WTC11 (cell line): ENCODE data around the gene ARAP2. TPM values are rescaled to one million over a fixed set of nuclear protein-coding genes. Genes with fewer than 3 reads are reported as not detected.

Experiments
- ATAC-seq: fragments of 200-7000 bp; cut with Tn5 transposase; 2 replicates; pipeline ENCODE4 v1.10.0; 2021; ENCODE audit warnings: mild to moderate bottlenecking, moderate library complexity
- CTCF ChIA-PET: fragments of 300-600 bp; sonication (Branson Sonifier 250); formaldehyde crosslinking; loops from one replicate; lab custom pipeline; 2021; ENCODE audit warnings: antibody characterized with exemption; lab: Charles Lee
- POLR2A ChIA-PET: fragments of 350-600 bp; sonication (Branson Sonifier 250); formaldehyde crosslinking; loops from one replicate; lab custom pipeline; 2021; ENCODE audit warnings: antibody characterized with exemption; lab: Charles Lee
- DNase-seq: peaks from one replicate; pipeline ENCODE4 v3.0.0; 2021; ENCODE audit warnings: low spot score
- H3K27ac Mint-ChIP-seq: 2 replicates; pipeline ENCODE4 v1.8.0; 2021; ENCODE audit warnings: mixed read lengths
- H3K27me3 Mint-ChIP-seq: 2 replicates; pipeline ENCODE4 v1.8.0; 2021; ENCODE audit warnings: low read depth, mild to moderate bottlenecking, moderate library complexity, mixed read lengths
- H3K36me3 Mint-ChIP-seq: 2 replicates; pipeline ENCODE4 v1.8.0; 2021; ENCODE audit warnings: mixed read lengths
- H3K4me1 Mint-ChIP-seq: 2 replicates; pipeline ENCODE4 v1.8.0; 2022; ENCODE audit warnings: mixed read lengths
- H3K4me3 Mint-ChIP-seq: 2 replicates; pipeline ENCODE4 v1.8.0; 2021; ENCODE audit warnings: mild to moderate bottlenecking, moderate library complexity, mixed read lengths
- H3K9me3 Mint-ChIP-seq: 2 replicates; pipeline ENCODE4 v1.8.0; 2021; ENCODE audit warnings: mixed read lengths
- ATF1 ChIP-seq: sonication (generic); formaldehyde crosslinking; IDR thresholded peaks from 2 replicates; pipeline ENCODE4 v1.8.1; 2023; ENCODE audit warnings: mild to moderate bottlenecking, moderate library complexity, missing genetic modification reagents
- CREB1 ChIP-seq: sonication (generic); formaldehyde crosslinking; IDR thresholded peaks from 2 replicates; pipeline ENCODE4 v1.8.0; 2023; ENCODE audit warnings: mild to moderate bottlenecking, missing genetic modification reagents
- CREM ChIP-seq: sonication (generic); formaldehyde crosslinking; IDR thresholded peaks from 2 replicates; pipeline ENCODE4 v1.8.1; 2022; ENCODE audit warnings: mild to moderate bottlenecking, missing genetic modification reagents, moderate library complexity
- CTCF ChIP-seq: fragments of 200-600 bp; IDR thresholded peaks from 2 replicates; pipeline ENCODE4 v1.8.0; 2022; ENCODE audit warnings: antibody characterized with exemption
- EMX1 ChIP-seq: fragments of 250-450 bp; sonication (Bioruptor Pico); IDR thresholded peaks from 2 replicates; pipeline ENCODE4 v1.8.0; 2021; ENCODE audit warnings: mild to moderate bottlenecking
- NFE2L1 ChIP-seq: sonication (generic); formaldehyde crosslinking; IDR thresholded peaks from 2 replicates; pipeline ENCODE4 v1.8.1; 2023; ENCODE audit warnings: missing genetic modification reagents
- NFYB ChIP-seq: sonication (generic); formaldehyde crosslinking; conservative IDR thresholded peaks from 2 replicates; pipeline ENCODE4 v1.8.0; 2022; ENCODE audit warnings: low read depth, missing genetic modification reagents
- PREB ChIP-seq: sonication (generic); formaldehyde crosslinking; IDR thresholded peaks from 2 replicates; pipeline ENCODE4 v1.8.1; 2022; ENCODE audit warnings: mild to moderate bottlenecking, missing genetic modification reagents, moderate library complexity, borderline replicate concordance
- TP53 ChIP-seq: sonication (generic); formaldehyde crosslinking; IDR thresholded peaks from 2 replicates; pipeline ENCODE4 v1.8.1; 2023; ENCODE audit warnings: mild to moderate bottlenecking, missing genetic modification reagents
- USF2 ChIP-seq: sonication (generic); formaldehyde crosslinking; IDR thresholded peaks from 2 replicates; pipeline ENCODE4 v1.8.1; 2023; ENCODE audit warnings: mild to moderate bottlenecking, missing genetic modification reagents, moderate library complexity
- ZNF138 ChIP-seq: sonication (generic); formaldehyde crosslinking; conservative IDR thresholded peaks from 2 replicates; pipeline ENCODE4 v1.8.1; 2022; ENCODE audit warnings: mild to moderate bottlenecking, moderate library complexity, missing genetic modification reagents
- ZNF671 ChIP-seq: fragments of 250-450 bp; sonication (Bioruptor Pico); IDR thresholded peaks from 2 replicates; pipeline ENCODE4 v1.8.0; 2021; ENCODE audit warnings: mild to moderate bottlenecking
- total RNA-seq: library from RNA; stranded (reverse); gene quantifications from 3 replicates; pipeline ENCODE4 v1.2.3, GENCODE V29; 2021
- TF ChIP-seq, protein P1 (sequence below): sonication (generic); formaldehyde crosslinking; IDR thresholded peaks from 2 replicates; pipeline ENCODE4 v1.8.0; 2022; ENCODE audit warnings: missing genetic modification reagents
- TF ChIP-seq, protein P2 (sequence below): fragments of 250-450 bp; sonication (Bioruptor Pico); IDR thresholded peaks from 2 replicates; pipeline ENCODE4 v1.8.0; 2021; ENCODE audit warnings: mild to moderate bottlenecking
- TF ChIP-seq, protein P3 (sequence below): fragments of 250-450 bp; sonication (Bioruptor Pico); IDR thresholded peaks from 2 replicates; pipeline ENCODE4 v1.9.0; 2021; ENCODE audit warnings: moderate library complexity, mild to moderate bottlenecking, inconsistent platforms, borderline replicate concordance

The ARAP2 gene
- total RNA-seq, 1 experiment from 2014 or later, result 1.0 TPM

DNA sequence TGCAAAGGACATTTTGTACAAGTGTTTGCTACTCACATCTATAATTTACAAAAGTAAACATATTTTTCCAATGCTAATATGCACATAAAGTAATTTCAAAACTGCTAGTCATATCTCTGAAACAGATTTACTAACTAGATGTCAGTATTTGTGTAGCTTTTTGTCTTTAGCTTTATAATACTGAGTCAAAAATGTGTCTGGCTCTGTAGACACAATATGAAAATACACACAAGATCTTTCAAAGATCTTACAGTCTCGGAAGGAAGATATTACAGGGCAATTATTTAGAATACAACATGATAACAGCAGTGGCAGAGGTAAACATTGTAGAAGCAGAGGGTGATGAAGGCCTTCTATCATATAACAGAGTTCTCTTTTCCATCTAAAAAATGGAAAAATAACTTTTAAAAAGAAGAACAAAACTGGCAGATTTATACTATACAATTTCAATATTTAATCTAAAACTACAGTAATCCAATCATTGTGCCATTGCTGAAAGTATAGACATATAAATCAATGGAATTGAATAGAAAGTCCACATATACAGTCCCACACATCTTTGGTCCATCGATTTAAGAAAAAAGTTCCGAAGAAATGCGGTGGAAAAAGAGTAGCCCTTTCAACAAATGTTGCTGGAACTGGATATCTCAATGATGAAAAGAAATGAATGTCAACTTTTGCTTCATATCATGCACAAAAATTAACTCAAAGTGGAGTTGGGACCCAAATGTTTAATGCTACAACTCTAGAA, 29.4 kb downstream of the ARAP2 start:
- Mint-ChIP-seq H3K27ac (no peak overlapping the region), H3K9me3 (no peaks in the 10 kb centered on the region), H3K27me3 (no peaks in the 10 kb centered on the region), H3K4me1 (no peaks in the 10 kb centered on the region), H3K4me3 (no peak overlapping the region), H3K36me3 (no peaks in the 10 kb centered on the region)
- TF ChIP-seq TP53 (CRISPR knock-in tag), result no peak
- TF ChIP-seq, protein P1, sequence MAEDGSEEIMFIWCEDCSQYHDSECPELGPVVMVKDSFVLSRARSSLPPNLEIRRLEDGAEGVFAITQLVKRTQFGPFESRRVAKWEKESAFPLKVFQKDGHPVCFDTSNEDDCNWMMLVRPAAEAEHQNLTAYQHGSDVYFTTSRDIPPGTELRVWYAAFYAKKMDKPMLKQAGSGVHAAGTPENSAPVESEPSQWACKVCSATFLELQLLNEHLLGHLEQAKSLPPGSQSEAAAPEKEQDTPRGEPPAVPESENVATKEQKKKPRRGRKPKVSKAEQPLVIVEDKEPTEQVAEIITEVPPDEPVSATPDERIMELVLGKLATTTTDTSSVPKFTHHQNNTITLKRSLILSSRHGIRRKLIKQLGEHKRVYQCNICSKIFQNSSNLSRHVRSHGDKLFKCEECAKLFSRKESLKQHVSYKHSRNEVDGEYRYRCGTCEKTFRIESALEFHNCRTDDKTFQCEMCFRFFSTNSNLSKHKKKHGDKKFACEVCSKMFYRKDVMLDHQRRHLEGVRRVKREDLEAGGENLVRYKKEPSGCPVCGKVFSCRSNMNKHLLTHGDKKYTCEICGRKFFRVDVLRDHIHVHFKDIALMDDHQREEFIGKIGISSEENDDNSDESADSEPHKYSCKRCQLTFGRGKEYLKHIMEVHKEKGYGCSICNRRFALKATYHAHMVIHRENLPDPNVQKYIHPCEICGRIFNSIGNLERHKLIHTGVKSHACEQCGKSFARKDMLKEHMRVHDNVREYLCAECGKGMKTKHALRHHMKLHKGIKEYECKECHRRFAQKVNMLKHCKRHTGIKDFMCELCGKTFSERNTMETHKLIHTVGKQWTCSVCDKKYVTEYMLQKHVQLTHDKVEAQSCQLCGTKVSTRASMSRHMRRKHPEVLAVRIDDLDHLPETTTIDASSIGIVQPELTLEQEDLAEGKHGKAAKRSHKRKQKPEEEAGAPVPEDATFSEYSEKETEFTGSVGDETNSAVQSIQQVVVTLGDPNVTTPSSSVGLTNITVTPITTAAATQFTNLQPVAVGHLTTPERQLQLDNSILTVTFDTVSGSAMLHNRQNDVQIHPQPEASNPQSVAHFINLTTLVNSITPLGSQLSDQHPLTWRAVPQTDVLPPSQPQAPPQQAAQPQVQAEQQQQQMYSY (CRISPR knock-in tag), result no peak
- DNase-seq (no peak), ATAC-seq (no peak)
- CTCF ChIA-PET, result interaction anchor here (0.6 kb wide), 1 partner anchor 185 kb away, joined by 3 read pairs; no protein-coding TSS in a partner anchor
- POLR2A ChIA-PET, result no interaction called here

DNA sequence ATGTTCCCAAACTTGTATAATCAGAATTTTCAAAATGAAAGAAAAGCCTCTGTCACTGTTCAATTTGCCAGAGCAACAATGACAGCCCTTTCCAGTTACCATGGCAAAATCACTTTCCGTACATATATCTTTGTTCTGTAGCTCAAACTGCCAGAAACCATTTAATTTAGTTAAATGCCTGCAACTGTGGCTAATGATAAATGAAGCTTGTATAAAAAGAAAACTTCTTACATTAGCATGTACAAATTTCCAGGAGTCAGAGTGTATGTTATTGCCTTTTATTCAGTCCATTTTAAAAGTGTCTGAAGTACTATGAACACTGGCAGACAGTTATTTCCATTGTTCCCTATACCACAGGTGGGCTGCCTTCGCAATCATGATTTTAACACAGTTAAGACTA, 30.3 kb downstream of the ARAP2 start:
- no peaks in the 10 kb centered on the region for H3K36me3 Mint-ChIP-seq
- H3K4me1 Mint-ChIP-seq, result peaks cover 2% of the 10 kb centered on the region
- H3K4me3 Mint-ChIP-seq, result no peak overlapping the region
- no peaks in the 10 kb centered on the region for H3K27me3 Mint-ChIP-seq
- CTCF ChIA-PET, result interaction anchor here (0.6 kb wide), 1 partner anchor 184 kb away, joined by 3 read pairs; no protein-coding TSS in a partner anchor
- no peaks in the 10 kb centered on the region for H3K9me3 Mint-ChIP-seq
- TF ChIP-seq, protein P2, sequence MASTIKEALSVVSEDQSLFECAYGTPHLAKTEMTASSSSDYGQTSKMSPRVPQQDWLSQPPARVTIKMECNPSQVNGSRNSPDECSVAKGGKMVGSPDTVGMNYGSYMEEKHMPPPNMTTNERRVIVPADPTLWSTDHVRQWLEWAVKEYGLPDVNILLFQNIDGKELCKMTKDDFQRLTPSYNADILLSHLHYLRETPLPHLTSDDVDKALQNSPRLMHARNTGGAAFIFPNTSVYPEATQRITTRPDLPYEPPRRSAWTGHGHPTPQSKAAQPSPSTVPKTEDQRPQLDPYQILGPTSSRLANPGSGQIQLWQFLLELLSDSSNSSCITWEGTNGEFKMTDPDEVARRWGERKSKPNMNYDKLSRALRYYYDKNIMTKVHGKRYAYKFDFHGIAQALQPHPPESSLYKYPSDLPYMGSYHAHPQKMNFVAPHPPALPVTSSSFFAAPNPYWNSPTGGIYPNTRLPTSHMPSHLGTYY (CRISPR knock-in tag), result no peak
- TF ChIP-seq USF2 (CRISPR knock-in tag) (no peak), NFE2L1 (no peak), CREB1 (no peak), NFYB (no peak), EMX1 (CRISPR knock-in tag) (no peak), ATF1 (CRISPR knock-in tag) (no peak), PREB (CRISPR knock-in tag) (no peak), CREM (no peak)
- TF ChIP-seq, protein P3, sequence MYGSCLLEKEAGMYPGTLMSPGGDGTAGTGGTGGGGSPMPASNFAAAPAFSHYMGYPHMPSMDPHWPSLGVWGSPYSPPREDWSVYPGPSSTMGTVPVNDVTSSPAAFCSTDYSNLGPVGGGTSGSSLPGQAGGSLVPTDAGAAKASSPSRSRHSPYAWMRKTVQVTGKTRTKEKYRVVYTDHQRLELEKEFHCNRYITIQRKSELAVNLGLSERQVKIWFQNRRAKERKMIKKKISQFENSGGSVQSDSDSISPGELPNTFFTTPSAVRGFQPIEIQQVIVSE (CRISPR knock-in tag), result no peak
- H3K27ac Mint-ChIP-seq, result no peak overlapping the region
- ATAC-seq, result no peak
- DNase-seq, result no peak
- POLR2A ChIA-PET, result no interaction called here

DNA sequence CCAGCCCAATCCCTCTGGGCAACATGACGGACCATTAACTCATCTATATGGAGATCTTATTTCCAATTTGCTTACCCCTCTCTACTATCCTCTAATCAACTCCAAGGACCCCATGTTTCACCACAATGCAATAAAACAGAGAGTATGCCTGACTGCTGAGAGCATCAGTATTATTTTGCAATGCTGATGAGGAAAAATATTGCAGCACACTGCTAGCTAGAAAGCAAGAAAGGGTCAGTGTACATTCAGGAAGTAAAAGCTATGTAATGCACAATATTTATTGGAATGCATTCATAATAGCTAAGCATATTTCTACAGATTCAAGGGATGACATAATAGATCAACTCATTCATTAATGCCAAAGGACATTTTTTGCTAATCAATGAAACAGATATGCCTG, 33.2 kb downstream of the ARAP2 start:
- no peaks in the 10 kb centered on the region for H3K27me3 Mint-ChIP-seq
- no peak for DNase-seq
- no peaks in the 10 kb centered on the region for H3K9me3 Mint-ChIP-seq
- ChIA-PET CTCF (no interaction called here), POLR2A (no interaction called here)
- H3K36me3 Mint-ChIP-seq, result no peaks in the 10 kb centered on the region
- no peak overlapping the region for H3K27ac Mint-ChIP-seq
- TF ChIP-seq ZNF671 (CRISPR knock-in tag), result no peak
- TF ChIP-seq CTCF, result no peak
- TF ChIP-seq ZNF138, result no peak
- ATAC-seq, result no peak
- no peak overlapping the region for H3K4me3 Mint-ChIP-seq
- peaks cover 17% of the 10 kb centered on the region for H3K4me1 Mint-ChIP-seq
